Renal pelvis (tissue), 4 donors: ENCODE results near the gene DBX1. TPM values are rescaled to one million over a fixed set of nuclear protein-coding genes. Genes with fewer than 3 reads are reported as not detected.
A peak's percentile ranks its signal among the peaks of the same experiment; 100 is the strongest.

Source experiments
- DNase-seq: peaks from one replicate; pipeline ENCODE4 v3.0.0-alpha.2; 2013
- polyA plus RNA-seq, 3 donors: library from polyadenylated mRNA; unstranded; fragments of 120-200 nt; gene quantifications; one replicate each; pipeline ENCODE4 v1.2.1, GENCODE V29; 2013; ENCODE audit not compliant: insufficient read length in 3 of 3

Gene DBX1
- polyA plus RNA-seq, 3 donors: not detected

GRCh38 chr11:20125927-20126326 lies 34.3 kb downstream of the DBX1 start:
- DNase-seq: no peak

- no peak for DNase-seq
These were observed 38.1 kb downstream of the DBX1 start for GRCh38 chr11:20122131-20122530.

- DNase-seq: no peak
These were observed 39.9 kb downstream of the DBX1 start for GRCh38 chr11:20120134-20120925.

GRCh38 chr11:20119315-20119714 lies 41.0 kb downstream of the DBX1 start:
- DNase-seq: no peak

- DNase-seq: no peak
These were observed 42.1 kb downstream of the DBX1 start for GRCh38 chr11:20118209-20118608.

GRCh38 chr11:20117291-20117690 lies 43.0 kb downstream of the DBX1 start:
- no peak for DNase-seq

- no peak for DNase-seq
These were observed 43.5 kb downstream of the DBX1 start for GRCh38 chr11:20116825-20117224.

- no peak for DNase-seq
These were observed 45.7 kb downstream of the DBX1 start for GRCh38 chr11:20114588-20114987.

- no peak for DNase-seq
These were observed 47.2 kb downstream of the DBX1 start for GRCh38 chr11:20113149-20113438.

GRCh38 chr11:20112291-20113148 lies 47.8 kb downstream of the DBX1 start:
- DNase-seq: no peak

- no peak for DNase-seq
These were observed 48.4 kb downstream of the DBX1 start for GRCh38 chr11:20111871-20112270.

GRCh38 chr11:20110908-20111669 lies 49.2 kb downstream of the DBX1 start:
- peak; percentile 39 for DNase-seq

- DNase-seq: no peak
These were observed 50.4 kb downstream of the DBX1 start for GRCh38 chr11:20109731-20110445.

Other genes starting within 250 kb of the DBX1 start
- 1 to 10 TPM; 2.8 to 3.7 (median 3.2) TPM for gene HTATIP2, start 203.2 kb upstream of the DBX1 start, polyA plus RNA-seq
- 10 to 100 TPM; 15.7 to 18.7 (median 18.4) TPM for gene PRMT3, start 227.2 kb upstream of the DBX1 start, polyA plus RNA-seq